GM12891 (cell line): ENCODE data around the gene GRIK1.

Source experiments
- POLR2A ChIP-seq: IDR thresholded peaks from 2 replicates; pipeline ENCODE4 v1.6.1; 2011; ENCODE audit warnings: low read depth, low read length, control low read depth
- POLR2AphosphoS5 ChIP-seq: IDR thresholded peaks from 2 replicates; pipeline ENCODE4 v1.6.1; 2011; ENCODE audit warnings: low read depth, low read length, control low read depth
- POU2F2 ChIP-seq: IDR thresholded peaks from 2 replicates; pipeline ENCODE4 v1.6.1; 2011; ENCODE audit warnings: low read depth, mild to moderate bottlenecking, control low read depth, low read length, moderate library complexity
- SPI1 ChIP-seq: IDR thresholded peaks from 2 replicates; pipeline ENCODE4 v1.6.1; 2011; ENCODE audit warnings: low read depth, low read length, control low read depth
- TAF1 ChIP-seq: IDR thresholded peaks from 2 replicates; pipeline ENCODE4 v1.6.1; 2011; ENCODE audit warnings: low read depth, low read length, control low read depth

DNA sequence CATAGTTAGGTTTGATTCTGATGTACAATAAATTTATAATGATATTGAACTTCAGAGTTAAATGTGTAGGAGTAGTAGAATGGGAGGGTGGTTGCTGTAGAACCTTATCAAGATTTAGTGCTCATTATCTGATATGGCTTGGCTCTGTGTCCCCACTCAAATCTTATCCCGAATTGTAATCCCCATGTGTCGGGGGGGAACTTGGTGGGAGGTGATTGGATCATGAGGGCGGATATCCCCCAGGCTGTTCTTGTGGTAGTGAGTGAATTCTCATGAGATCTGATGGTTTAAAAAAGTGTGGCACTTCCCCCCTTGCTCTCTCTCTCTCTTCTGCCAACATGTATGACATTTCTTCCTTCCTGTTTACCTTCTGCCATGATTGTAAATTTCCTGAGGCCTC, 265.5 kb downstream of the GRIK1 start:
- no peak for TF ChIP-seq POLR2A
- no peak for TF ChIP-seq POLR2AphosphoS5
- TF ChIP-seq SPI1: no peak
- no peak for TF ChIP-seq TAF1
- TF ChIP-seq POU2F2: no peak
